Embryonic facial prominence (tissue), 1 donor: ENCODE results near the gene CDK14.

ENCODE experiments used
- DNase-seq: peaks from one replicate; pipeline ENCODE4 v3.0.0-alpha.2; 2016; ENCODE audit errors: extremely low spot score

Gene CDK14

DNA sequence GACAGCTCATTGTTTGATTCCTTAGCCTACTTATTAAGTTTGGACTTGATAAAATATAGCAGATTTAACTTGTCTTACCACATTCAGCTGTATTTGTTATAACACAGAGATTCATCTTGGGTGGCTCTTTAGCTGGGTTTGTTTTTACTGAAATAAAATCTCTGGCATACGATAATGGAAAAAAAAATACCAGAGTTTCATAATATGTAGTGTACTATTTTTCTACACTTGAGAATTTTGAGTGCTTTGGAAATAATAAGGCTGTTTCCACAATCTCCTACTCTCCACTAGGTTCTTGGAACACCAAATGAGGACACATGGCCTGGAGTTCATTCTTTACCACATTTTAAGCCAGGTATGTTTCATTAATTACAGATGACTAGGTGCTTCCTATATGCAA is 449.5 kb downstream of the CDK14 start:
- DNase-seq, result no peak

DNA sequence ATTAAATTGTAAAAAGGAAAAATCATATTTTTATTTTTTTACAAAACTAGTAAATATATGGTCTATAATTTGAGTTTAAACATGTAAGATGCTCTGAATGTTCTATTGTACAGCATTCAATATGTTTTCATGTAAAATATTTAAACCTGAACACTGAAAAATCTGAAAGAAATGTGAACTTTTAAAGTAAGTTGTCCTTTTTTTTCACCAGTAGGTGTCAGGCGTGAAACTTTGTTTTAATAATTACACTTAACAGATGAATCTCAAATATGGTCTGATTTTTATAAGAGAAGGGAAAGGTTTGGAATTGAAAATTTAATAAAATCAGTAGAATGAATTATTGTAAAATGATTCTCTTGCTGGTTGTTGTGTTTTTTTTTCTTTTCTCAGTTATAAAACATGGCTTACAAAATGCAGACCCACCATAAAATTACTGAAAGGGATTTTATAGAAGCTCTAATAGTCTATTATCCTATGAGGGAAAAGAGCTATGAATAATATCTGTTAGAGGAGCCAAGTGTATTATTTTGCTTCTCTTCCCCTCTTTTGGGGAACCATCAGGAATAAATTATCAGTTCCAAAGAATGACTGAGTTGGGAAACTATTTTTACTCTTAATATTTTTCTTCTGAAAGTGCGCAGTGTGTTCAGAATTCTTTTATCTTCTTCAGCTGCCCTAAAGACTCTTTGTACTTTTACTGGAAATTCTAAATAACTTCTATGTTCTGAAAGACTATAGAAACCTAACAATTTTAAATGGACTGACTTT is 450.4 kb downstream of the CDK14 start:
- DNase-seq, result peak; percentile 20

DNA sequence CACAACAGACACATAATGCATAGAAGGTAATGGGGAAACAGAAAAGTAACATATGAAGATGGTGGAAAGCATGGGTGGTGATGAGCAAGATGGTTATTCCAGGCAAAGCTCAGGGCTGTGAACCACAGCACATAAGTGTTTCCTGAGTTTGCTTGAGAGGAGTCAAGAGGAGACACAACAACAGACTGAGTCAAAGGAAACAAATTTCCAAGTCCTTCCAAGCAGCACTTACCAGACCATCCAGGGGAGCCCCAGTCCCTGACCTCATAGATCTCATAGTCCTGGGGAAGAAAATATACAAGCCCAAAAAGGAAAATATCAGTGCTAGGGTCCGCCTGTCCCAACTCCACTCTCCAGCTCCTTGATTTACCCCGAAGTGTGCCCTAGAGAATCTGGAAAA is 451.5 kb downstream of the CDK14 start:
- DNase-seq, result no peak

DNA sequence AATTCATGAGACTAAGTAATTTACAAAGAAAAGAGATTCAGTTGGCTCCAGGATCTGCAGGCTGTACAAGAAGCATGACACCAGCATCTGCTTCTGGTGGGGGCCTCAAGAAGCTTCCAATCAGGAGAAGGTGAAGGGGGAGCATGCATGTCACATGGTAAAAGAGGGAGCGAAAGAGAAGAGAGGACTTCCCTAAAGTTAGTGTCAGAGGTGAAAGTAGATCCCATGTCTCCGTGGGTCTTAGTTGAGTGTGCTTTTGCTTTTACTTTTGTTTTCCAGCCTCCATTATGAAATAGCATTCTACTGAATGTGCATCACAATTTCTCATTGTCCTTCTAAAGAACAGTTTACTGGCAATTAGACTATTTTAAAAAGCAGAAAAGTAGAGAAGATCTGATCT is 454.6 kb downstream of the CDK14 start:
- DNase-seq, result no peak

DNA sequence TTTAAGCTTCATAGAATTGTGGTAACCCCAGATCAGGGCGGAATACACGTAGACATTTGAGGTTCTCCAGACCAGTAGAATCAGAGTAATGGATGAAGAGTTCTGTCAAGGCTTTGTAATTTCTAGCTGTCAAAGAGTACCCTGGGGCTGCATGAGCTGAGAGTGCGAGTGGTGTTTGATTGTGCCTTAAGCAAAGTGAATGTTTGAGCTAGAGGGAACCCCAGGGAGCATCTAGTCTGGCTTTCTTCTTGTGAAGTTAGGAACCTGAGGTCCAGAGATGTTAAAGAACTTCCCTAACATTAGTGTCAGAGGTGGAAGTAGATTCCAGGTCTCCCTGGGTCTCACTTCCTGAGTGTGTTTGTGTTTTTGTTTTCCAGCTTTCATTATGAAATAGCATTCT is 455.8 kb downstream of the CDK14 start:
- DNase-seq, result no peak

DNA sequence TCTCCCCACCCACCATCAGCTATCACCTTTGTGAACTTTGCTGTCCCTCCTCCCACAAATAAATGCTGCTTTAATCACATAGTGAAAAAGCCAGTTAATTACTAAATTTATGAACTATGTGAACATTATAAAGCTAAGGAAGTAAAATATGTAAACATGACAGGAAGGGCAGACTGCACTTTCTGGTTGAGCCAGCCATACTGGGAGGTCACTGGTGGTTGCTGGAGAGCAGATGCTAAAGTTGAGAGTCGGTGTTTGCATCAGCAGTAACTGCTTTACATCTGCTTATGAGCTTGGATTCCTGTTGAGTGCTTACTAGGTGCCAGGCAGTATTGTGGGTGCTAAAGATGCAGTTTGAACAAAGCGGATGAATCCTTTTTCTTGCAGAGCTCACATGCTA is 458.3 kb downstream of the CDK14 start:
- no peak for DNase-seq

DNA sequence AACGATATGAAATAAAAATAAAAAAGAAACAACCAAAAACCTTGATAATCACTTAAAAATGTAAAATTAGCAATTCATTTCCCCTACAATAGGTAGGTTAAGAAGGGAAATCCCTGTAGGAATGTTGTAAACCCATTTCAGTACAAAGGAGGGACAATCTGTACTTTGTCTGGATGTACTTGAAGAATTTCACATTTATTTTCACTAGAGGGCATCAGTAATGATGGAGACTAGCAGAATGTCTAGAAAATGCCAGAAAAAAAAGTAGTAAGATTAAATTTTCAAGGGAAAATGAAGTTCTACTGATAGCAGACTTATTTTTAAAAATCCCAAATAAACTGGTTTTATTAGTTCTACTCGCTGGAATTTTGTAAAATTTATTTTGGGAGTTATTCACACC is 459.1 kb downstream of the CDK14 start:
- DNase-seq, result no peak

DNA sequence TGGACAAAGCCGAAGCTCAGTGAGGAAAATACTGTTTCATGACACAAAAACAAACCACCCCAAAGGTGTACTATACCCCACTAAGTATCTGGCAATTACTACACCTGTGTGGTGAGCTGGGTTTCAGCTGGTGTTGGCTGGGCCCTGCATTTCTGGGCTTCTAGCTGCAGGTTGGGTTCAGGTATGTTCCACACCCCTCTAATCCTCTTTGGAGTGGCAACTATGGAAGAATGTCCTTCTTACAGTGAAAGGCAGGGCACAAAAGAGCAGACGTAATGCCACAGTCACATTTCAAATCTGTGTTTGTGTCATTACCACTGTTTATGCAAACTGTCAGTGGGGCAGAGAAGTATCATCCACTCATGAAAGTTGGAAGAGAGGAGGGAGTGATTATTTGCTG is 466.6 kb downstream of the CDK14 start:
- DNase-seq, result no peak

DNA sequence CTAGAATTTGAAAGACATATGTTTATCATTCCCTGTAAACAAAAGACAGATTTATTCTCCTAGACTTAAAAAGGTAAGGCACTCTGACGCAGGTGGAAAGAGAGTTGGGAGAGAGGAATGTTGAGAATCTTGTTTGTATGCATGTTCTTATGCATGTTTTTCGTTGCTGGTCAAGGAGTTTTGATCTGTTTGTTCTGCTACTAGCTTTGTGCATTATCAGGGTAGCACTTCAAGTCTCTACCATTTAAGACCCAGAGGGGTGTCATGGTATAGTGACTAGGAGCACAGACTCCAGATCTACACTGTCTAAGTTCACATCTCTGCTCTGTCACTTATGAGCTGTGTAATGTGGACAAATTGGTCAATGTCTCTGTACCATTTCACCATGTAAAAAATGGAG is 467.9 kb downstream of the CDK14 start:
- DNase-seq, result no peak

DNA sequence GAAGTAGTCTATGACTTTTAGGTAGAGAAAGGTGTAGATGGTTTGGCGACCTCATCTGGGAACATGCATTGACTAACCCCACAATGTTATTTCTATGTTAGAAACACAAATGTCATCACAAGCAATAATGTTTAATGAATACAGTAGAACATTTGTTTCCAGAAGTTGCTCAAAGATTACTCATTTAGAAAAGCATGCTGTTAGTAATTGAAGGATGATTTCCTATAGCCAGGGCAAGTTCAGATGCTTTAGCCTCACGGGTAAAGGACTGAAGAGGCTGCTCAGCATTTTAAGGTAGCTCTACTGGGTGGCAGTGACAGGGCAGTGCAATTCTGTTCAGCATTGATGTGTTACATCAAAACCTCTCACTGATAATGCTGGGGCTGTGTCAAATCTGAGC is 468.8 kb downstream of the CDK14 start:
- no peak for DNase-seq

DNA sequence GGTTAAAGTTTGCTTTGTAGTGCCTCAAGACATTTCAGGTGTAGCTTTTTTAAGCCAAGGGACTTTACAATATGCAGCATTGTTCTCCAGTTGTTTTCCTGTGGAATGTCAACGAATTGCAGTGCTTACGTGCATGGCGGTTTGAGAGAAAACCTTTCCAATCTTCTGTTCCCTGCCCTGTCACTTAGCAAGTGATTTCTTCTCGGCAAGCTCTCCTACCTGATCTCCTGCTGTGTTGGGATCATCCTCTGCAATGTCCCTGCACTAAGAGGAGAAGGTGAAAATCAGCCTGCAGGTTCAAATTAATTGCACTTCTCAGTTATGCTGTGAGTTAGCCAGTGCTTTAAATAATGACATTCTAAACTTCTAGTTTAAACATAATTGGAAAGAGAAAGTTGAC is 470.5 kb downstream of the CDK14 start:
- no peak for DNase-seq

DNA sequence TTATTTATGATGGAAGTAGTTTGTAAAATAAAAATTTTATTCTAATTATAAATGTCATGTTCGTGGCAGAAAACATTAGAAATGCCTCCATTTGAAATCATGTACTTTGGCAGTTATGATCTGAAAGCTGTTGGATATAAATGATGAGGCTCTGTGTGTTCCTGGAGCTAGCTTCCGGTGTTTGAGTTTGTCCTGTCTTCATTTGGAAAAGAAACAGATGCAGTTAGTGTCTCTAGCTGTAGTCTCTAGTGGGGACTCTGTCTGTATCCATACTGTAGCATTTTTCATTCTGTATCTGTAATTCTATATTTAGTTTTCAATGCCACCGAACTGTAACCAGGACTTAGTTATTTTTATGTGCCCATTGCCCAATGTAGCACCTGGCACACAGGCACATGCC is 471.1 kb downstream of the CDK14 start:
- DNase-seq, result no peak

DNA sequence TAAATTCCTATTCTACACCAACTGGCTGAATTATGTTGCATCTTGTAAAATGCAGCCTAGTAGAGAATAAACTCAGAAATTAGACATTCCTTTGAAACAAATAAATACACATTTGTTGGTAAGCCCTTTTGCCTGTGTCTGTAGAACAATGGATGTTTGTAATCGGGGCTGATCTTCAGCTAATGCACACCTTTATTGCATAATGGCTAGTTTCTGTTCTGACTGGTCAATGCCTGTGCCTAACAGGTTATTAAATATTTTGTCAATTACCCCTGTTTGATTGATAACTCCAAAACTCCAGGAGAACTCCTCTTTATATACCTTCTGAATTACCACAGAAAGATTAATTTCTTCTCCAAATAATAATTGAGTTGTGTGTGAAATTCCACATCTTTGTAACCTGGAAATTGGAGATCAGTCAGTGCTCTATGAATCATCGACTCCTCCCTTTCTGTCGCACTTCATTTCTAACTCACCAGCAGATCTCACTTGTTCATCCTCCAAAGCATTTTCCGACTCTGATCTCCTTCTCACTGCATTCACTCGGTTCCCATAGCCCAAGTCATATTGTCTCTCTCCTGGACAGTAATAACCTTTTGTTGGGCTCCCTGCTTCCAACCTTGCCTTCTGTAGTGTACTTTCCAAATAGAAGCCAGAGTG is 472.1 kb downstream of the CDK14 start:
- no peak for DNase-seq

DNA sequence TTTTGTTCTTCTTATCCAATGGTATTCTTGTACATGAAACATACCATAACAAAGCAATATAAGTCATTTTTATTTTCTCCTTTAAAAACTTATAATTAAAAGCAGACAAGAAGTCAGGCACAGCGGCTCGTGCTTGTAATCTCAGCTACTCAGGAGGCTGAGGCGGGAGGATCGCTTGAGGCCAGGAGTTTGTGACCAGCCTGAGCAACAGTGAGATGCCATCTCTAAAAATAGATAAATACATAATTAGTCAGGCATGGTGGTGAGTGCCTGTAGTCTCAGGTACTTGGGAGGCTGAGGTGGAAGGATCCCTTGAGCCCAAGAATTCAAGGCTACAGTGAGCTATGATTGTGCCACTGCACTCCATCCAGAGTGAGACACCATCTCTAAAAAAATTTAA is 473.0 kb downstream of the CDK14 start:
- no peak for DNase-seq

DNA sequence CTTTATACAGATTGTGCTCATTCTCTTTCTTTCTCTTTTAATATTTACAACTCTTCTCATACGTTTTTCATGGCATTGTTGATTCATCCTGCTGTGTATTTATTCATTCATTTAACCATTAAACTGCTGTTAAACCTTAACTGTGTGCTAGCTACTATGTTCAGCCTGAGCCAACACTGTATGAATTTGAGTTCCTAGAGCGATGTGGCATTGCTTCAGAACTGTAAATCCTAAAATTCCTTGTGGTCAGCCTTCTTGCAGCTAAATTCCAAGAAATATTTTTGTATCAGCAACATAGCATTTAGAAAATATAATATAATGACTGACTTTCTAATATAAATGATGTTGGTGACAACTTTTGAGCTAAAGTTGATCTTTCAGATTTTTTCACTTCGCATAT is 483.4 kb downstream of the CDK14 start:
- no peak for DNase-seq

DNA sequence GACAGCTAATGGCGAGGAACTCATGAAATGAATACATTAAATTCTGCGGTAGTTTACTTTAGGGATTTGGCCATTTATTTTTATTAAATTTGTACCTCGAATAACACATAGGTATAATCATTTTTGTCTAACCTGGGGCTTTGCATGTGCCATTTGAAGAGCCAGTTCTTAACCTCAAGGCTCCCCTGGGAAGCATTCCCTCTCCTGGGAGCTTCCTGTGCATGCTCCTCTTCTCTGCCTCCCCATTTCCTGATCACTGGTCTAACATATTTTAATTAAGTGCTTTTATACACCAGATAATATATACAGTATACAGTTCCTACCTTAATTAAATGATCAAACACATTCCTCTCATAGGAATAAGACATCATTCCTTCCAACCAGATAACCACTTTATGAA is 484.2 kb downstream of the CDK14 start:
- no peak for DNase-seq

DNA sequence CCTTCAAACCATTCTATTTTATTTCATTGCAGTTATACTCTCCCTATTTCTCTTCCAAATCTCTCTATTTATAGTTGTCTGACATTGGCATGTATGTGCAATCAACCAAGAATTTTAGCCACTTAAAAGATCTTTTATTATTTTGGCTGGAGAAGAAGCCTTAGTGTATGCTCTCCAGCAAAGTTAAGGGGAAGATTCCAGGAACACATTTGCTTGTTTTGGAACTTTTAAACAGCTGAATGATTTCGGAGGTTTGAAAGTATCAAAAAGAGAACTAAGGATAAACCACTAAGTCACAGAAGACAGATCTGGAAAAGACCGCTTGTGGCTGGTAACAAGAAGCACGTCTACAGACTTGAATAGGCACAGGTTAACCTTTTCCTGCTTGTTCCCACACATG is 485.9 kb downstream of the CDK14 start:
- no peak for DNase-seq

DNA sequence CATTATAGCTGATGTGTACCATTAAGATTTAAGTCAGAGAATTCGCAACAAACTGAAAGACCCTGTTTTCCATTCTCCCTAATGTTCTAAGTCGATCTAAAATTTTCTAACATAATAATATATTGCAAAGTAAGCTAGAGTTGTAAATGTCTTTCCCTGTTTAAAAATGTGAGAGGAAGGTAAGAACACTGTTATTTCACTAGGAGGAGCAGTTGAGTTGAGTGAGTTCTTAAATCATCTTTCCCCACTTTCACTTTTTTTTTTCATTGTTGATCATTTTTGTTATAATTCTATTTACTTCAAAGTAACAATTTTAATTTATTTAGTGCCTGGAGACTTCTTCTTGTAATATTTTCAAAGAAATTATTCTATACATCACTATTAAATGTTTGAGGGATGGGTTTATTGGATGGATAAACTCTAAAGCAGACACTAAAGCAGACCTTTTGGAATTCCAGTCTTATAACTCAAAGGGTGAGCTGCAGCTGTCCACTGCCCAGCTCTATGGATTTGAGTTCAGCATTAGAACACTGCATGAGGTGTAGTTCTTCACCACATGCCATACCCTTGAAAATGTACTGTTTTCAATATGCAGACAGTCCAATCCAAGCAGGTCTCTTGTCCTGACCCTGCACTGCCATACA is 486.9 kb downstream of the CDK14 start:
- peak; percentile 48 for DNase-seq

DNA sequence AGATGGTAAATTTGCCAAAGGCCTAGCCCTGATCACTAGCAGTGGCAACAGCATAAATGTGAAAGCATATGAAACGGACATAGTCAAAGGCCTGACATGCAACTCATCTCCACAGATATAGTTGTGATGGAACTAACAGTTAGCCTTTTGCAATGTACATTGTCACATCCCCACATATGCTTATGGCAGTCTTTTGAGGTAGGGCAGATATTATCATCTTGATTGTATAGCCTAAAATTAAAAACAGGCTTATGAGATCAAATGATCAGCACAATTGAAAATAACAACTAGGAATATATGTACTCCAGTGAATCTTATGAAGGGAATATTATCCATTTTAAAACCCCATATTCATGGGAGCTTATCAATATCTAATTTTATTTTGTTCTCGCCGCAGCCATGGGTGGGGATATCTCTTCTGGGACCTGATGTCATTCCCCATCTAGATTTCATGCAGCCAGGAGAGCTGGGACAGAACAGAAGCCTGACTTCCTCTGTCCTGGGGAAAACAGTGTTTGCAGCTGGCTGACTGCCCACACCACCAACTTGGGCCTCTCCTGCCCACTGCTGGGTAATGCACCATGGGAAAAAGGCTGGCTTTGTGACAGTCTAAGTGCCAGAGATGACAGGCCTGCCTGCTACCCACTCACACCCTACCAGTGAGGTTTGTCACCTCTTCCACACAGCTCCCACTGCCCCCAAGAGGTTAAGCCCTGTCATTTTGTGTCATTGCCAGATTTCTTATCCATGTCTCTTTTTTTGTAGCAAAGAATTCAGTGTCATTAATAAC is 487.9 kb downstream of the CDK14 start:
- DNase-seq, result no peak

DNA sequence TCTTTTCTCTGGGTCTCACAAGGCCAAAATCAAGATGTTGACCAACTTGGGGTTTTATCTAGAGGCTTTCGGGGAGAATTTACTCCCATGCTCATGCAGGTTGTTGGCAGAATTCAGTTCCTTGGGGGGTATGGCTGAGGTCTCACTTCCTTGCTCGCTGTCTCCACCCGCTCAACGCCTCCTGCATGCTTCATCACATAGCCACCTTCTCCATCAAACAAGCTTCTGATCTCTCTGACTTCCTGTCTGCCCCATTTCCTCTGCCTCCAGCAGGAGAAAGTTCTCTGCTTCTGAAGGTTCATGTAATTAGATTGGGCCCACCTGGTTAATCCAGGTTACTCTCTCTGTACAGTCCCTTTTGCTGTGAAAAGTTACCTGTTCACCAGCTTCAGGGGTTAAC is 489.1 kb downstream of the CDK14 start:
- DNase-seq, result no peak

DNA sequence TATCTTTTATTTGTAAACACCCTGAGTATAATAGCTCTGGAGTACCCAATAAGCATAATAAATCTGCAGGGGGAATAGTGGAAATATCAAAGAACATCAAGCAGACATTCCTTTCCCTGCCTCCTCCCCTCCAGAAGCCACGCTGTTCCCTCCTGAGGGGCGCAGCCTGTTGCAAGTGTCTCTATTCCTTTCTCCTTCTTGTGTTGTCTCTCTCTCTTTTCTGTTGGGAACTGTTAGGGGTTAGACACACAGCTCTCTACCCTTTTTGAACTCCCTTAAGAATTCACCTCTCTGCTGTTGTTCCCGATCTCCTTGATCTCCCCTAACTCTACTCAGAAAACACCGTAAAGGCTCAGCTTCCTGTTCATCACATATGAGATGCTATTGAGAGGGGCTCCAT is 490.1 kb downstream of the CDK14 start:
- no peak for DNase-seq

DNA sequence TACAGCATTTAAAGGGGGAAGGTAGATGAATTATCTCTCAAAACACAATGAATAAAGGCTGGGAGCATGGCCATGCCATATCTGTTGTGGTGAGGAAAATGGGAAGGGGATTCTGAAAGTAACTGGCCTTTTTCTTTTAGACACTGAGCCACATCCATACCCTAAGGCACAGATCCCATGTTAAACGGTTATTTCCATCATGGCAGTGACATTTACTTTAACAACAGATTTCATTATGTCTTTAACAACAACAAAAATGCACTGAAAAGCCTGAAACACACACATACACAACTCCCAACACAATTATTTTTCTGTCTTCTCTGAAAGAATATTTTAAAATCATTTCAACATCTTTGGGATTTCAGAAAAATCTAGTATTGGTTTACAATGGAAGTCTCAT is 492.0 kb downstream of the CDK14 start:
- DNase-seq, result no peak
